GM19193 (cell line): ENCODE data around the gene FEM1B.

ENCODE experiments used
- POLR2A ChIP-seq: IDR thresholded peaks from 4 replicates; pipeline ENCODE4 v1.6.1; 2011; ENCODE audit not compliant: insufficient read depth, insufficient read length; ENCODE audit errors: extremely low read depth

The FEM1B gene

DNA sequence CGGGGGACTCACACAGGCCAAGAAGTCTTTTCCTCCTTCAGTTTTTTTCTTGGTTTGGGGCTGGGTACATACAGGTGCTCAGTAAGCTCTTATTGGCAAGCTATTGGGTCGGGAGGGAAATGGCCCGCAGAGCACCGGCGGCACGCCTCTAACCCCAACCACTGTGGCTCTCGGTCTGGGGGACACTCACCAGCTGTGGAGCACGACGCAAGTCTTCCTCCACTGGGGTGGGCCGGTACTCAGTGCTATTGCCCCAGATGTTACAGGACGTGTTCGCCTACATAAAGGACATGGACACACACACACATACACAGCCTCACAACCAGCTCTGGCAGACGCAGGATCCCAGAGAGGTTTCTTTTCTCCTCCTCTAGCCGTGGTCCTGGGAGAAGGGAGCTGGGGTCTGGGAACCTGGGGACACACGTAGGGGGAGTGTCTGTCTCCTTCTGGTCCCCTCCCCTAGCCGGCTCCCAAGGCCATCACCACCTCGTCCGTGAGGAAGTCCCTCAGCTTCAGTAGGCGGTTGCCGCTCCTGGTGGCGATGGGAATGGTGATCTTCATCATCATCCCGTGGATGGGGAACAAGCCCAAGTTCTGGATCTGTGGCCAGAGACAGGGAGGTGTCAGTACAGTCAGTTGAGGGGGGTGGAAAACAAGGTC lies 33.4 kb downstream of the FEM1B start:
- no peak for TF ChIP-seq POLR2A

DNA sequence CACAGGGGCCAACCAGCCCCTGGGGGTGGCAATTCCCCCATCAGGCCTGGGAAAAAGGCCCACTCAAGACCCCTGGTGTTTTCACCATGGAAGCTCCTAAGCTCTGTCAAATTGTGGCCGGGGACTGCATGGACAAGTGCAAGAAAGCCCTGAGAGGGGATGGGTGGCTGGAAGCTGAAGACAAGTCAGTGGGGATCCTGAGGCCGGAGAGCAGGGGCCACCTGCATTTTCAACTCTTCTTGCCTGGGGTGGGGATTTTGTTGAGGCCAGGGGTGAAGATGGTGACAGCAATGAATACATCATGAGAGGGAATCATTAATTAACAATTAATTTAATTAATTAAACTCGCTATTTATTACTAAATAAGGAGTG lies 33.9 kb downstream of the FEM1B start:
- TF ChIP-seq POLR2A: no peak

- no peak for TF ChIP-seq POLR2A
These were observed 34.5 kb downstream of the FEM1B start for GRCh38 chr15:68311859-68312557.

GRCh38 chr15:68312701-68313204 lies 35.2 kb downstream of the FEM1B start:
- no peak for TF ChIP-seq POLR2A

DNA sequence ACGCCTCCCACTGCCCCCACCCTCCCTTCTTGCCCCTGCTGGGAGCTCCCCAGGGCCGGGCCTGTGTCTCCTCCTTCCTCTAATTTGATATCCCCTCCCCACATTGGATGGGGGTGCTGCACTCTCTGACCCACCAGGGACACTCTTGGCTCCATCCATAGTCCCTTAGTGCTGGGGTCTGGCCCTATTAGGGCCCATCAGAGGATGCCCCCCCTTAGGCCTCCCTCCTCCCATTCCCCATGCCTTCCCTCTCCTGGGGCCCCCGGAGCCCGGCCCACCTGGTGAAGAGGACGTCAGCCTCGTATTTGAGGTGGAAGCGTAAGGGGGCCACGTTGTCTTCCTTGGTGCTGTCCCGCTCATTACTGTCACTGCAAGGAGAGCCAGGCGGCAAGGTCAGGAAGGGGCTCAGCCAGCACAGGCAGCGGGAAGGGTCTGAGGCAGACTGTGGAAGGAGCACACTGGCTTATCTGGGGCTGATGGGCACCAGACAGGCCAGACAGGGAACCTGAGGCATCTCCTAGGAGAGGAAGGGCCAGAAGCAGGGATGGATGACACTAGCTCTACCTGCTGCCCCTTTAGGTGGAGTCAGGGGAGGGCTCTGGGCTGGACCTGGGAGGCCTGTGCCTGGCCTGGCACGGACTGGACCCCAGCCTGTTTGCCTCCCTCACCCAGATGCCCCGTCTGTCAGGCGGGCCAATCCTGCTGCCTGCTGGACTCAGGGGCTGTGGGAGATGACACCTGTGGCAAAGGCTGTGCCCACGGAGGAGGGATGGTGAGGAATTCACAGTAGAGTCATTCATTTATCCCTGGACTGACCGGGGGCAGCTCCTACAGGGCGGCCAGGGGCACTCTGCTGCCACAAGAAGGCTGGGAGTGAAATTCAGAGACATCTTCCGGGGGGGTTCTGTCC lies 36.2 kb downstream of the FEM1B start:
- TF ChIP-seq POLR2A: no peak

DNA sequence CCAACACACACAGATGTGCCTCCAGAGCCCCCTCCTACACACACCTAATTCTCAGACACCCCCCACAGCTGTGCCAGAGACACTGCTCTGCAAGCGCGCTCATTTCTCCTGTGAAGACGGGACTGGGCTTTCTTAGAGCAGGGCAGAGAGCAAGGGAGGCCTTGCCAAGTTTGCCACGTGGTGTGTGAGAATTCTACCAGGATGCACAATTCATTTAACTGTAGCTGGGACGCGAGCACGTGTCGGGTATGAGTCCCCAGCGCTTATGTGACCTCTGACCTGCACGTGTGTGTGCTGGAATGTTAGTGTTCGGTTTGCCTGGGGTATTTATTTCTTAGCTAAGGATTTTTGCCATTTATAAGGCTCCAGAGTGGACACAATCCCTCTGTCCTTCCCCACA lies 37.0 kb downstream of the FEM1B start:
- TF ChIP-seq POLR2A: no peak

DNA sequence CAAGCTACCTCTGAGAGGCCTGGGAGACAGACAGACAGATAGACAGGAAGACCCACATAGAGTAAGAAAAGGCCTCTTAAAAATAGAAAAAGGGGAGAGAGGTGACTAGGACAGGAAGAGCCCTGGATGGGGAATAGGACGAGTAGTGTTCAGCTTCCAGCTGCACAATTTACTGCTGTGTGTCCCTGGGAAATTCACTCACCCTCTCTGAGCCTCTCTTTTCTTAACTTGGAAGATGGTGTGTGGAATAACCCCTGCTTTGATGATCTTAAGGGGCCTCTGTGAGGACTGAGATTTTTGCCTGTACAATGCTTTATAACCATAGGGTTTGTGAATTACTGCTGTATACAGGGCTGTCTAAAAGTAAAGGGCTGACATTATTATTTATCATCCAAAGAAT lies 37.5 kb downstream of the FEM1B start:
- TF ChIP-seq POLR2A: no peak

DNA sequence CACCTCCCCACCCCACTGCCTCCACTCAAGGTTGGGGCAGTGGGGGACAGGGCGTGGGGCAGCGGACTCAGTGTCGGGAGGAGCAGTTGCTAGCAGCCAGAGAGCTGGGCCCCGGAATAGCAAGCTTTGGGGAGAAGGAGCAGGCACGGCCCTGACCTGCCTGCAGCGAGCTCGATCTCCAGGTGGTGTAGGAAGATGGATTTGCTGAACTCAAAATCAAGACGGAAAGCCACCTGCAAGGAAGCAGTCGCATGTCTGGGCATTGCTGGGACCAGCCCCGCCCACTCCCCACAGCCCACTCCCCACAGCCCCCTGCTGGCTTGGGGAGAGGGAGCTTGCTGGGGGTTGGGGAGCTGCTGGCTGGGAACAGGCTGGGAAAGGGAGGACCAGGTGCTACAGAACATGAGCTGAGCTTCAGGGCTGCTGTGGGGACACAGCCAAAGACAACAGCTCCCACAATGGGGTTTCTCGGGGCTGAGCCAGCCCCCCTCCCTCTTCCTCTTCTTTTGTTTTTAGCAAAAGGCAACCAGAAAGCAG lies 38.0 kb downstream of the FEM1B start:
- TF ChIP-seq POLR2A: no peak

DNA sequence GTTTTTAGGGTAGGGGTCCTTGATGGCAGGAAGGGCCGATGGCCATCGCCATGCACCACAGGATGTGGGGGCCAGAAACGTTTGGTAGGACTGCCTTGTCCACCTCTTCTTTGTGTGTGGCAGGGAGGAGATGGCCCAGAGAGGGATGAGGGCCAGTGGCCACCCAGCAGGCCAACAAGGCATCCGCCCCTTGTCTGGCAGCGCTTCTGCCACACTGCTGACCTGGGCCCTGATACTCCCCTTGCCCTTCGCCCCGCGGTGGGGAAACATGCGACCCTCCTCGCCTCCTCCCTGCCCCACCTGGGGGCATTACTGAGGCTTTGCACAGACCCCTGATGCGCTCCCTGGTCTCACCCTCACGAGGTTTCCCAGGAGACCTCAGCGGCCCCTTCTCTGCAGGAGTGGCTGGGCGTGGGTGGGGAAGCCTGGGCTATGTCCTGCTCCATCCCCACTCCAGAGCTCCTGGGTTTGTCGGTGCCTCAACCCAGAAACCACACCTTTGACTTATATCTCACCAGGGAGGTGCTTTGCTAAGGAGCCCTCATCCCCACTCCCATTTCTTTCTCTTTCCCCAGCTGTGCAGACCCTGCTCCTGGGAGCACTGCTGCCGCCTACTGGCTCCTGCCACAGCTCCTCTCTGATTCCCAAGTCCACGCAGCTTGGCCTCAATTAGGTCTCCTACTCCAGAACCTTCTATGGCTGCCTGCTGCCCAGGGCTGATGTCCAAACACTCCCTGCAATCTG lies 38.7 kb downstream of the FEM1B start:
- TF ChIP-seq POLR2A: no peak

DNA sequence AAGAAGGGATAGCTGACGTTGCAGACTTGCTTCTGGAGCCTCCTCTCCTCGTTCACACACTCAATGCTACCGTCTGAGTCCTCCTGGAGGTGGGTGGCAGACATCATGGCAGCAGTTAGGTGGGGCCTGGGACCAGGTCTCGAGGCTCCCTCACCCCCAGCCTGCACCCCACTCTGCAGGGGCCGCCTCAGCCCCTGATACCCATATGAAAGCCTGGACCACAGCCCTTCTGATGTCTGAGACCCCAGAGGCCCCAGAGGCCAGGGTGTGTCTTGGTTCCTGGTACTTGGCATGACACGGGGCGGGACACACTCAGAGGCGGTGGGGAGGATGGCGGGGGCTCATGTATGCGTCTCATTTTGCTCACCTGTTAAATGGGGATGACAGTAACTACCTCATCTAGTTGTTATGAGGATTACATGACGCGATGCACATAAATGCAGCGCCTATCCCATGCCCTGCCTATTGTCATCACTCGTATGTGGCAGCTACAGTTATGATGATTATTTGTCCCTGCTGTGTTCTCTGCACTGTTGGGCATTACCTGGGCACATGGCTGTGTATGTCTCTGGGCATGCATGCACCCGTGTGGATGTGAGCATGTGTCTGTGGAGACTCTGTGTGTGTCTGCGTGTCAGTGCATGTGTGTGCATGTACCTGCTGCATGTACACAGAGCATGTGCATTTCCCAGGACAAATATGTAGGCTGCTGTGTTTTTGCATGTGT lies 39.9 kb downstream of the FEM1B start:
- no peak for TF ChIP-seq POLR2A

DNA sequence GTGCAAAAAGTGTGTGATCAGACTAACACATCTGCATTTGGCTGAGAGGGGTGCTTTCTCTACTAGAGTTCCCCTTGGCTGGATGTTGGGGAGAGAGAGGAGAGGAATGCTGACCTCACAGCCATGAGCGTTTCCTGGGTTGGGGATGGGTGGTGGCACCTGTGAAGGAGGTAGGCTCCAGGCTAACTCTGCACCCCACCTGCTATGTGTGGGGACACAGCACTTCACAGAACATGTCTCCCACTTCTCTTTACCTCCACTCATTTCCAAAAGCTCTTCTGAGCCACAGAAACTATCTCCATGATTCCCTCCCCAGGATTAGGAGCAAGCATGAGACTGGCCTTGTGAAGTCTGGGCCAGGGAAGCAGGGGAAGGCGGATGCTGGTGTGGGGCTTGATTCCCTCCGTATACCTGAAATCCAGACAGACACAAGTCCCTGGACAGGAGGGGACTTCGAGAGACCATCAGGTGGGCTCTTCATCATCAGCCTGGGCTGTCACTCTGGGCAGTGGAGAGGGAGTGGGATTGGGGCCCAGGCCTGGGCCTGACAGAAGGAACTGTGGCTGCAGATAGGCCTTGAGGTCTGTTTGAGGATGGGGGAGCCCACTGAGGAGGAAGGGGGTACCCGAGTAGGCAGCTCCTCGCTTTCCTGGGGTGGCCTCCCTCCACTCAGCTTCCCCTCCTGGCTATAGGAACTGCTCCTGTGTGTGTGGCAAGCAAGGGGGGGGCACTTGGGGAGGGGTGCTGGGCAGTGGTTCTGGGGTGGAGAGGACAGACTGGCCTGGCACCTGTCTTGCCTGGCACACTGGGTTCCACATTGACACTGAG lies 40.7 kb downstream of the FEM1B start:
- TF ChIP-seq POLR2A: no peak

DNA sequence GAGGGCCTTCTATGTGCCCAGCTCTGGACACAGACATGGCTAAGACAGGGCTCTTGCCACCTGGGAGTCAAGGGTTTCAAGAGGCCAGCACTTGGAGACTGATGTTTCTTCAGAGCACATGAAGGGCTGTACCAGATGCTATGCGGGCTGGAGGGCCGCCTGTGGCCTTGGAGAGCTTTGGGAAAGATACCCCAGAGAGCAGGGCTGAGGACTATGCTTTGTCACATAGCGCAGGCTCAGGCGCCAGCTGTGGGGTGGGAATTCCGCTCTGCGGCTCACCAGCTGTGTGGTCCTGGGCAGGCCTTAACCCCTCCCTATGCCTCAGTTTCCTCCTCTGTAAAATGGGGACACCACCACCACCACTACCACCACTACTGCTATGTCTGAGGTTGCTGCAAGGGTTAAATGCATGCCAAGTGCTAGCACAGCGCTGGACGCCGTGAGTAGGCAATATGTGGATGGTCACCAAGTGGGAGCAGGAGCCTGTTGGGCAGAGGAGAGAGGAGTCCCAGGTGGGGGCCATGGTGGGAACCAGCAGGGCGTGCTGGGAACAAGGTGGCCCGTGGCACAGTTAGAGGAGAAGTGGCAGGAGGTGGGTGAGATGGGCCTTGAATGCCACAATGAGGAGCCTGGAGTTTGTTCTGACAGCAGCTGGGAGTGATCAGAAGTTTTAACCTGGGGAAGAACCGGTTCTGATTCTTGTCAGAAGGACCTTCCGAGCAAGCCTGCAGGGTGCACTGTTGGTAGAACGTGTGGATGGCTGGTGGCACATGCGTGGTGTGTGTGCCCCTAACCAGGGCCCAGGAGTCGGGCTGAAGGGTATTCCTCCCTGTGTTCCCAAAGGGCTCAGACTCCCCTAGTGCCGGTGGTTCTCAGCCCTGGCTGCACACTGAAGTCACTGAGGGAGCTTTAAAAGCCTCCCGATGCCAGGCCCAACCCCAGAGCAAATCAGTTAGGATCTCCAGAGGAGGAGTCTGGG lies 41.7 kb downstream of the FEM1B start:
- no peak for TF ChIP-seq POLR2A
